T-cell (primary cell): ENCODE data around the gene GLCCI1. TPM values are rescaled to one million over a fixed set of nuclear protein-coding genes. Genes with fewer than 3 reads are reported as not detected.
A peak's percentile ranks its signal among the peaks of the same experiment; 100 is the strongest.

Experiments used
- ATAC-seq, 4 experiments: fragments of 200-7000 bp in 3 of 4; fragments of 150-1000 bp in 1 of 4; cut with Tn5 transposase; replicated peaks in 1 of 4; 1 replicate in 3 of 4; 2 replicates in 1 of 4; pipeline ENCODE4 v1.10.0; 2021; ENCODE audit warnings: moderate library complexity in 3 of 4, mild to moderate bottlenecking in 2 of 4, moderate number of reproducible peaks in 1 of 4
- CTCF ChIA-PET, 2 donors: fragments of 300-600 bp; sonication (Branson Sonifier 250); formaldehyde crosslinking; loops; one replicate each; lab custom pipeline; 2022; ENCODE audit warnings: antibody characterized with exemption in 2 of 2; lab: Charles Lee
- POLR2A ChIA-PET, 2 donors: fragments of 300-600 bp; sonication (Branson Sonifier 250); formaldehyde crosslinking; loops; one replicate each; lab custom pipeline; 2022; ENCODE audit warnings: antibody characterized with exemption in 2 of 2; lab: Charles Lee
- DNase-seq, 35 experiments: peaks; one replicate each; pipeline versions ENCODE4 v3.0.0 to v3.0.0-alpha.2; 2013 to 2023
- H3K27ac ChIP-seq: one replicate; pipeline ENCODE4 v1.5.1; 2013; ENCODE audit warnings: low read length
- H3K27me3 ChIP-seq, 2 experiments: replicated peaks in 1 of 2; 1 replicate in 1 of 2; 2 replicates in 1 of 2; pipeline versions ENCODE4 v1.6.1 to v1.7.0; 2013; ENCODE audit warnings: low read length in 1 of 2, mixed read lengths in 1 of 2; ENCODE audit not compliant: control insufficient read depth in 2 of 2, insufficient read depth in 2 of 2; ENCODE audit errors: extremely low read depth in 1 of 2
- H3K36me3 ChIP-seq, 2 donors: 1 replicate in 1 of 2; 2 replicates in 1 of 2; pipeline versions ENCODE4 v1.6.1 to v1.7.0; 2013; ENCODE audit warnings: low read length in 1 of 2; ENCODE audit not compliant: control insufficient read depth in 2 of 2, insufficient read depth in 1 of 2; ENCODE audit errors: extremely low read depth in 1 of 2
- H3K4me1 ChIP-seq, 2 experiments: 1 replicate in 1 of 2; 2 replicates in 1 of 2; pipeline versions ENCODE4 v1.6.1 to v1.7.0; 2013; ENCODE audit warnings: low read length in 2 of 2, mixed read lengths in 1 of 2; ENCODE audit not compliant: insufficient read depth in 2 of 2, control insufficient read depth in 1 of 2; ENCODE audit errors: extremely low read depth in 1 of 2
- H3K4me3 ChIP-seq, 2 donors: 1 replicate in 1 of 2; 2 replicates in 1 of 2; pipeline versions ENCODE4 v1.5.1 to v1.7.0; 2013; ENCODE audit warnings: mild to moderate bottlenecking in 2 of 2, low read length in 1 of 2, moderate library complexity in 1 of 2; ENCODE audit not compliant: control insufficient read depth in 1 of 2; ENCODE audit errors: extremely low read depth in 1 of 2
- H3K9me3 ChIP-seq: 2 replicates; pipeline ENCODE4 v1.7.0; 2013
- H3K27ac Mint-ChIP-seq, 2 donors: one replicate each; pipeline ENCODE4 v1.8.0; 2020 to 2021; ENCODE audit warnings: mild to moderate bottlenecking in 2 of 2, mixed read lengths in 2 of 2
- H3K27me3 Mint-ChIP-seq, 2 donors: one replicate each; pipeline ENCODE4 v1.8.0; 2021 to 2022; ENCODE audit warnings: mixed read lengths in 2 of 2
- H3K36me3 Mint-ChIP-seq: one replicate; pipeline ENCODE4 v1.8.0; 2021; ENCODE audit warnings: mixed read lengths
- H3K4me1 Mint-ChIP-seq, 3 donors: one replicate each; pipeline ENCODE4 v1.8.0; 2020 to 2022; ENCODE audit warnings: mixed read lengths in 3 of 3, mild to moderate bottlenecking in 1 of 3
- H3K4me3 Mint-ChIP-seq, 3 donors: one replicate each; pipeline ENCODE4 v1.8.0; 2020 to 2022; ENCODE audit warnings: mild to moderate bottlenecking in 3 of 3, mixed read lengths in 3 of 3, moderate library complexity in 3 of 3
- H3K9me3 Mint-ChIP-seq, 3 donors: one replicate each; pipeline ENCODE4 v1.8.0; 2020 to 2022; ENCODE audit warnings: mixed read lengths in 3 of 3
- WGBS: methylation state at CpG from one replicate; pipeline ENCODE4 v1.1.5; 2013; ENCODE audit warnings: missing lambda C conversion rate; ENCODE audit not compliant: insufficient coverage; 5-methylcytosine and 5-hydroxymethylcytosine counted together
- total RNA-seq, 35 experiments: library from RNA in 6 of 35; stranded (reverse) in 6 of 35; fragments of 120-200 nt in 1 of 35; gene quantifications; one replicate each; pipeline versions ENCODE4 v1.2.1 to v1.2.4 and lab custom pipeline; 2013 to 2026

Gene GLCCI1
- total RNA-seq, 5 donors from 2014 or later (not counting 1 experiment from before 2014, with no cell fraction given) = 30.6 to 51.5 (median 38.0) TPM

DNA sequence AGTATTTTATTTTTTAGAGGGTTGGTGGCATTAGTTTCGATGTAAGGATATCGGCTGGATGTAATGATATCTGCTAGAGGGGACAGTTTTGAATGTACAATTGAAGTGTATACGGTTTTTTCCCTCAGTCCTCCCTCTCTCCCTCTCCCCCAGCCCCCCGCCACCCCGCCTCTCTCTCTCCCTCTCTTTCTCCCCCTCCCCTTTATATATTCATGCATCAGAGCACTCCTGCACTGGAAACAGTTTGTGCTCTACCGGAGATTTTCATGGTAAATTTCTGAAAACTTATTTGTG lies 1.6 kb downstream of the GLCCI1 start:
- peak overlapping the region; percentile 71 to 98 for H3K4me3 ChIP-seq
- DNase-seq = no peak
- no peak for ATAC-seq
- ChIA-PET CTCF (interaction anchor here (0.6 to 2.8 kb wide), 11 partner anchors 9 to 289 kb away, joined by 3 to 13 read pairs (median 6); no protein-coding TSS in a partner anchor), POLR2A (interaction anchor here in 1 of 2 donors (0.6 to 1.4 kb wide), 11 partner anchors 9 to 285 kb away, joined by 3 to 19 read pairs (median 5); no protein-coding TSS in a partner anchor)
- H3K27ac Mint-ChIP-seq = no peak overlapping the region
- H3K4me1 ChIP-seq = peaks cover 6 to 50% of the 10 kb centered on the region in 2 experiments
- H3K36me3 ChIP-seq = no peaks in the 10 kb centered on the region
- no CpG with 5 or more reads among the region's 6 CpGs for WGBS
- H3K27me3 Mint-ChIP-seq = no peaks in the 10 kb centered on the region
- peak overlapping the region; percentile 78 for H3K27ac ChIP-seq
- H3K9me3 Mint-ChIP-seq = no peaks in the 10 kb centered on the region
- no peaks in the 10 kb centered on the region for H3K36me3 Mint-ChIP-seq
- no peaks in the 10 kb centered on the region for H3K9me3 ChIP-seq
- peaks cover 30 to 40% (median 34%) of the 10 kb centered on the region in 3 donors for H3K4me1 Mint-ChIP-seq
- H3K27me3 ChIP-seq = no peaks in the 10 kb centered on the region
- no peak overlapping the region for H3K4me3 Mint-ChIP-seq

DNA sequence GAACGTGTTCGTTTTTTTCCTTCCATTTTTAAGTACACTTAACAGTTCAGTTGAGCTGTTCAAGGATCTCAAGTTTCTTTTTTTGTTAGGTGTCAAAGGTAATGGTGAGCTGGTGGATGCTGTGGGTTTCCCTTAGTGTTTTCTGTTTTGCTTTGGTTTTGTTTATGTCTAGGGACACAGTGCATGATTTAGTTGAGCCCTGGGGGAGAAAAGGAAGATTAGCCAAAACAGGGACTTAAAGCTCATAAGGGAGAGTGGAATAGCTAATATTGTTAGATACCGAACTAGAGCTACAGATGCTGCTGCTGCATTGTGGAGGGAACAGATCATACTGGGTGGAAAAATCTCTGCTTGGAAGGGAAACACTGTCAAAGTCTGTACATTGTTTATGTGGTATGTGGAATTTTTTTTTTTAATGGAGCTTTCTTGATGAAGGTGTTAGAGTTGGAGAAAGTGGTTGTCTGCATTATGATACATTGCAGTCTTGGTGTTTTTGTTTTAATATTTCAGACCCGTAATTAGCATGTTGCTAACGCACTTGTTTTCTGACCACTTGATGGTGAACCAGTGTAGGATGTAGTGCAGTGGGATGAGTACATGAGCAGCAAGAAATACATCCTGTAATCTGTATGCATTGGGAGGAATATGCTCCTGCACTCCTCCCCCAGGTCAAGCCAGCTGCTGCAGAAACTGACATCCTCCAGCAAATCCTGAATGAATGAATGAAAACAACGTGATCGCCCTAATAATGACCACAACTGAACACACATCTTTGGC lies 2.1 kb downstream of the GLCCI1 start:
- no peaks in the 10 kb centered on the region for H3K36me3 ChIP-seq
- ChIA-PET CTCF (interaction anchor here (0.6 to 2.8 kb wide), 11 partner anchors 8 to 290 kb away, joined by 3 to 13 read pairs (median 6); no protein-coding TSS in a partner anchor), POLR2A (interaction anchor here in 1 of 2 donors (0.5 to 1.4 kb wide), 16 partner anchors 8 to 330 kb away, joined by 3 to 19 read pairs (median 4); partner anchors contain the start of gene UMAD1)
- no peaks in the 10 kb centered on the region for H3K27me3 ChIP-seq
- H3K4me3 Mint-ChIP-seq = no peak overlapping the region
- H3K9me3 ChIP-seq = no peaks in the 10 kb centered on the region
- H3K9me3 Mint-ChIP-seq = no peaks in the 10 kb centered on the region
- no peak overlapping the region for H3K27ac Mint-ChIP-seq
- H3K4me1 ChIP-seq = peaks cover 3 to 48% of the 10 kb centered on the region in 2 experiments
- no peak for ATAC-seq
- H3K27ac ChIP-seq = peak overlapping the region; percentile 40
- 8% methylated on average over 1 of the region's 7 CpGs for WGBS
- H3K27me3 Mint-ChIP-seq = no peaks in the 10 kb centered on the region
- H3K4me3 ChIP-seq = peak overlapping the region; percentile 71 to 98
- DNase-seq = peak in 2 of 35 experiments; percentile 7 to 45
- peaks cover 30 to 40% (median 34%) of the 10 kb centered on the region in 3 donors for H3K4me1 Mint-ChIP-seq
- no peaks in the 10 kb centered on the region for H3K36me3 Mint-ChIP-seq

DNA sequence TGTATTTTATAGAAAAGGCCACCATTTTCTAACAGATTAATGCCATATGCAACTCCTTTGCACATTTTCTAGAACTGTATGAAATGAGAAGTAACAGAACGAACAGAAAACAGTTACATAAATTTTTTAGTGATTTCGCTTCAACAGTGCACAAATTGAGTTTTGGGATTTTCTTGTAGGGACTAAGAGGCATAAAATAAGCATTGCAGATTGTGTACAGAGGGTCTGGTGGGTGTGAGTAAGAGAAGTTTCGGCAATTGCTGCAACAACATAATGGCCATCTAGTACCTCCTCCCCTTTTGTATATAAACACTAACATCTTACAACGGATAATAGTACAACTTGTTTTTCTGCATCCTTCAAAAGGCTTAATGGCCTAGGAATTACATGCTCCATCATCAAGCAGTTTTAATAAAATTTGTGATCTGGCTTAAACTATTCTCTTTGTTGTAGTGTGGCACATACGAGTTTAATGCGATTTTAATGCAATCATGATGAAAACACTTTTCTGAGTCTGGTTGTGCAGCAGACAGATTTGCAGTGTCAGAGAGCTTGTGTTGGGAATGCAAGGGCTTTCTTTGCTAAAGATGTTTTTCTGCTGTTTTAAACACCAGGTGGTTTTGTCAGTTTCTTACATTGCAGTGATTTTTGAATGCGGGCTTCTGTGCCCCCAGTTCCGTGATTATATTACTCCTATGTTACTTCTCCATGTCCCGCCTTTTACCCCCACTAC lies 2.9 kb downstream of the GLCCI1 start:
- Histone ChIP-seq H3K27ac (no peak overlapping the region), H3K36me3 (no peaks in the 10 kb centered on the region), H3K9me3 (no peaks in the 10 kb centered on the region), H3K27me3 (no peaks in the 10 kb centered on the region), H3K4me3 (peak overlapping the region; percentile 71 to 98), H3K4me1 (peaks cover 10 to 46% of the 10 kb centered on the region in 2 experiments)
- no peak overlapping the region for H3K27ac Mint-ChIP-seq
- H3K4me1 Mint-ChIP-seq = peaks cover 38 to 42% (median 39%) of the 10 kb centered on the region in 3 donors
- H3K36me3 Mint-ChIP-seq = no peaks in the 10 kb centered on the region
- DNase-seq (no peak), ATAC-seq (no peak)
- ChIA-PET POLR2A (interaction anchor here in 1 of 2 donors (0.6 to 1.4 kb wide), 7 partner anchors 9 to 331 kb away, joined by 3 to 6 read pairs (median 4); partner anchors contain the start of gene UMAD1), CTCF (interaction anchor here in 1 of 2 donors (1.6 to 2.8 kb wide), 3 partner anchors 8 to 64 kb away, joined by 5 to 13 read pairs (median 8); no protein-coding TSS in a partner anchor)
- no peaks in the 10 kb centered on the region for H3K27me3 Mint-ChIP-seq
- H3K4me3 Mint-ChIP-seq = no peak overlapping the region
- no CpG with 5 or more reads among the region's 9 CpGs for WGBS
- H3K9me3 Mint-ChIP-seq = no peaks in the 10 kb centered on the region

GRCh38 chr7:7972128-7972527 lies 3.5 kb downstream of the GLCCI1 start:
- Mint-ChIP-seq H3K36me3 (no peaks in the 10 kb centered on the region), H3K4me3 (no peak overlapping the region), H3K4me1 (peaks cover 41 to 46% (median 42%) of the 10 kb centered on the region in 3 donors), H3K9me3 (no peaks in the 10 kb centered on the region), H3K27ac (no peak overlapping the region), H3K27me3 (no peaks in the 10 kb centered on the region)
- WGBS = 0% methylated on average over 1 of the region's 6 CpGs
- DNase-seq (peak in 13 of 35 experiments; percentile 8 to 41 (median 18)), ATAC-seq (no peak)
- POLR2A ChIA-PET = interaction anchor here in 1 of 2 donors (0.6 to 0.7 kb wide), 2 partner anchors 18 to 163 kb away, joined by 4 to 5 read pairs; no protein-coding TSS in a partner anchor
- Histone ChIP-seq H3K4me3 (peak overlapping the region; percentile 17 to 18), H3K4me1 (peaks cover 14 to 45% of the 10 kb centered on the region in 2 experiments), H3K9me3 (no peaks in the 10 kb centered on the region), H3K27ac (no peak overlapping the region), H3K27me3 (no peaks in the 10 kb centered on the region), H3K36me3 (no peaks in the 10 kb centered on the region)
- CTCF ChIA-PET = interaction anchor here in 1 of 2 donors (1.3 to 2.8 kb wide), 3 partner anchors 10 to 64 kb away, joined by 4 to 13 read pairs (median 9); no protein-coding TSS in a partner anchor

- no CpG with 5 or more reads among the region's 2 CpGs for WGBS
- H3K4me1 Mint-ChIP-seq = peaks cover 46 to 47% (median 46%) of the 10 kb centered on the region in 3 donors
Observed at GRCh38 chr7:7972922-7973594, 4.5 kb downstream of the GLCCI1 start.

More at GRCh38 chr7:7972922-7973594, 4.5 kb downstream of the GLCCI1 start:
- DNase-seq = no peak
- CTCF ChIA-PET = interaction anchor here (0.5 to 2.5 kb wide), 5 partner anchors 11 to 379 kb away, joined by 3 to 9 read pairs (median 5); no protein-coding TSS in a partner anchor
- no peak overlapping the region for H3K4me3 ChIP-seq
- Mint-ChIP-seq H3K27ac (peak overlapping the region; percentile 29 to 72), H3K4me3 (peak overlapping the region; percentile 22 to 58 (median 29)), H3K9me3 (no peaks in the 10 kb centered on the region), H3K36me3 (no peaks in the 10 kb centered on the region), H3K27me3 (no peaks in the 10 kb centered on the region)
- POLR2A ChIA-PET = interaction anchor here (0.6 to 1.1 kb wide), 3 partner anchors 9 to 100 kb away, joined by 4 to 5 read pairs (median 5); no protein-coding TSS in a partner anchor
- no peaks in the 10 kb centered on the region for H3K27me3 ChIP-seq
- peaks cover 17 to 39% of the 10 kb centered on the region in 2 experiments for H3K4me1 ChIP-seq
- no peak overlapping the region for H3K27ac ChIP-seq
- ATAC-seq = no peak
- no peaks in the 10 kb centered on the region for H3K9me3 ChIP-seq
- no peaks in the 10 kb centered on the region for H3K36me3 ChIP-seq
